Measurements from ENCODE around the gene KRT36.

DNA sequence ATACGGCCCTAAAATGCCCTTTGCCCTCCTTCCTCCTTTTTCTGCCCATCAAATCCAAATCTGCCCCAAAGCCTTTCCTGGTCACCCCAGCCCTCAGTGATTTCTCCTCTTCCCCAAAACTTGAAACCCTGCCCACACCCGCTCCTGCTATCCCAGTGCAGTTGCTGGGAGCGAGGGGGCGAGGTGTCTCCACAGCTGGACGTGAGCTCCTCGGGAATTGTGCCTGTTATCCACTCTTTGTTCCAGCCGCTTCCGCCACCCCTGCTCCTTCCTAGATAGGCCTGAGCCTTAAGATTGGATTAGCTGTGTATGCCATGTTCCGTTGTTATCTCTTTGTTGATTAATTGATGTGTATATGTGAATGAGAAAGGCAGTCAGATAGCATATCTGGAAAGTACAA lies 6.2 kb downstream of the KRT36 start:
- TF ChIP-seq, protein P1, sequence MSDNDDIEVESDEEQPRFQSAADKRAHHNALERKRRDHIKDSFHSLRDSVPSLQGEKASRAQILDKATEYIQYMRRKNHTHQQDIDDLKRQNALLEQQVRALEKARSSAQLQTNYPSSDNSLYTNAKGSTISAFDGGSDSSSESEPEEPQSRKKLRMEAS (IDR thresholded peaks at IDR 0.05; ENCODE audit: insufficient read depth, insufficient read length) = no peak
- no peak for TF ChIP-seq POLR2AphosphoS5 (IDR thresholded peaks at IDR 0.05; ENCODE audit: insufficient read depth, low read depth, low read length)
- no peak for TF ChIP-seq POLR2A (IDR thresholded peaks at IDR 0.05; ENCODE audit: low read depth, low read length)
- TF ChIP-seq, protein P2, sequence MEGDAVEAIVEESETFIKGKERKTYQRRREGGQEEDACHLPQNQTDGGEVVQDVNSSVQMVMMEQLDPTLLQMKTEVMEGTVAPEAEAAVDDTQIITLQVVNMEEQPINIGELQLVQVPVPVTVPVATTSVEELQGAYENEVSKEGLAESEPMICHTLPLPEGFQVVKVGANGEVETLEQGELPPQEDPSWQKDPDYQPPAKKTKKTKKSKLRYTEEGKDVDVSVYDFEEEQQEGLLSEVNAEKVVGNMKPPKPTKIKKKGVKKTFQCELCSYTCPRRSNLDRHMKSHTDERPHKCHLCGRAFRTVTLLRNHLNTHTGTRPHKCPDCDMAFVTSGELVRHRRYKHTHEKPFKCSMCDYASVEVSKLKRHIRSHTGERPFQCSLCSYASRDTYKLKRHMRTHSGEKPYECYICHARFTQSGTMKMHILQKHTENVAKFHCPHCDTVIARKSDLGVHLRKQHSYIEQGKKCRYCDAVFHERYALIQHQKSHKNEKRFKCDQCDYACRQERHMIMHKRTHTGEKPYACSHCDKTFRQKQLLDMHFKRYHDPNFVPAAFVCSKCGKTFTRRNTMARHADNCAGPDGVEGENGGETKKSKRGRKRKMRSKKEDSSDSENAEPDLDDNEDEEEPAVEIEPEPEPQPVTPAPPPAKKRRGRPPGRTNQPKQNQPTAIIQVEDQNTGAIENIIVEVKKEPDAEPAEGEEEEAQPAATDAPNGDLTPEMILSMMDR (IDR thresholded peaks at IDR 0.05; ENCODE audit: extremely low read depth in 1 of 2, insufficient read depth in 1 of 2, low read depth in 1 of 2, low read length in 2 of 2) = no peak
- no peak for TF ChIP-seq EZH2 (IDR thresholded peaks at IDR 0.05; ENCODE audit: borderline replicate concordance, low read depth, low read length, severe bottlenecking)
- TF ChIP-seq JUN (IDR thresholded peaks at IDR 0.05; ENCODE audit: borderline replicate concordance, insufficient read depth, insufficient read length, low read depth) = no peak
- TF ChIP-seq MYC (IDR thresholded peaks at IDR 0.05; ENCODE audit: low read depth, low read length) = no peak

Data from endothelial cell of umbilical vein (primary cell).